Measurements from ENCODE around the gene PHYH.
"Not testable (repeated sequence)": the region's sequence is repeated elsewhere in the genome, so short reads cannot be mapped to it uniquely, and the experiment has no call there.

GRCh38 chr10:13242260-13242659, 57.6 kb downstream of the PHYH start:
- TF ChIP-seq CTCF, POLR2AphosphoS5, POLR2A (IDR thresholded peaks at IDR 0.05): not testable (repeated sequence)

Data from breast epithelium (tissue), 3 donors.